ENCODE results near the gene DNAJB2. TPM values are rescaled to one million over a fixed set of nuclear protein-coding genes. Genes with fewer than 3 reads are reported as not detected.
"Not testable (repeated sequence)": the region's sequence is repeated elsewhere in the genome, so short reads cannot be mapped to it uniquely, and the experiment has no call there.

The DNAJB2 gene
- total RNA-seq, 1 donor from 2014 or later, result 92.8 TPM

- DNase-seq (ENCODE audit: extremely low spot score in 2 of 2), result no peak
- Histone ChIP-seq H3K4me1 (no peaks in the 10 kb centered on the region), H3K4me3 (no peak overlapping the region), H3K27me3 (no peaks in the 10 kb centered on the region), H3K9me3 (no peaks in the 10 kb centered on the region), H3K27ac (no peak overlapping the region), H3K36me3 (no peaks in the 10 kb centered on the region)
- intact Hi-C loops (cut with DNase I), result no loop called here
- TF ChIP-seq POLR2AphosphoS5 (IDR thresholded peaks at IDR 0.05; ENCODE audit: insufficient read depth in 1 of 2, low read depth in 1 of 2) (no peak), POLR2A (IDR thresholded peaks at IDR 0.05) (no peak), CTCF (IDR thresholded peaks at IDR 0.05) (no peak)
Observed at GRCh38 chr2:219306047-219306446, 26.9 kb downstream of the DNAJB2 start.

- H3K4me1 ChIP-seq, result no peaks in the 10 kb centered on the region
- TF ChIP-seq POLR2A (IDR thresholded peaks at IDR 0.05) (no peak), POLR2AphosphoS5 (IDR thresholded peaks at IDR 0.05; ENCODE audit: insufficient read depth in 1 of 2, low read depth in 1 of 2) (peak in 1 of 2 donors; percentile 19), CTCF (IDR thresholded peaks at IDR 0.05) (no peak)
- no peaks in the 10 kb centered on the region for H3K27me3 ChIP-seq
- no peak overlapping the region for H3K27ac ChIP-seq
- no peak for DNase-seq (ENCODE audit: extremely low spot score in 2 of 2)
- no peak overlapping the region for H3K4me3 ChIP-seq
- no peaks in the 10 kb centered on the region for H3K9me3 ChIP-seq
- intact Hi-C loops (cut with DNase I), result no loop called here
- H3K36me3 ChIP-seq, result no peaks in the 10 kb centered on the region
Observed at GRCh38 chr2:219308142-219309101, 29.3 kb downstream of the DNAJB2 start.

GRCh38 chr2:219309278-219309677 is 30.1 kb downstream of the DNAJB2 start, which contains the start of gene PTPRN:
Gene PTPRN, minus strand, starts transcription at chr2:219309401. Its CDS starts 69 bp downstream, at chr2:219309332.
- H3K27me3 ChIP-seq, result no peaks in the 10 kb centered on the region

GRCh38 chr2:219312683-219313263 is 33.6 kb downstream of the DNAJB2 start:
- H3K36me3 ChIP-seq; intact Hi-C loops (cut with DNase I); DNase-seq (ENCODE audit: extremely low spot score in 2 of 2); H3K9me3 ChIP-seq; H3K4me3 ChIP-seq; H3K27ac ChIP-seq; H3K4me1 ChIP-seq; H3K27me3 ChIP-seq: not testable (repeated sequence)

More at GRCh38 chr2:219309278-219309677, 30.1 kb downstream of the DNAJB2 start, which contains the start of gene PTPRN:
- no peaks in the 10 kb centered on the region for H3K4me1 ChIP-seq
- TF ChIP-seq POLR2A (IDR thresholded peaks at IDR 0.05) (no peak), POLR2AphosphoS5 (IDR thresholded peaks at IDR 0.05; ENCODE audit: insufficient read depth in 1 of 2, low read depth in 1 of 2) (no peak), CTCF (IDR thresholded peaks at IDR 0.05) (no peak)
- H3K27ac ChIP-seq, result no peak within 1 kb of the TSS
- no peaks in the 10 kb centered on the region for H3K9me3 ChIP-seq
- no peak for DNase-seq (ENCODE audit: extremely low spot score in 2 of 2)
- H3K36me3 ChIP-seq, result no peaks in the 10 kb centered on the region
- H3K4me3 ChIP-seq, result no peak within 1 kb of the TSS
- intact Hi-C loops (cut with DNase I), result no loop called here

GRCh38 chr2:219314804-219315468 is 35.8 kb downstream of the DNAJB2 start:
- H3K36me3 ChIP-seq, result no peaks in the 10 kb centered on the region
- intact Hi-C loops (cut with DNase I), result no loop called here
- no peaks in the 10 kb centered on the region for H3K9me3 ChIP-seq
- no peaks in the 10 kb centered on the region for H3K27me3 ChIP-seq
- no peak for TF ChIP-seq CTCF (IDR thresholded peaks at IDR 0.05)
- no peak for TF ChIP-seq POLR2AphosphoS5 (IDR thresholded peaks at IDR 0.05; ENCODE audit: insufficient read depth in 1 of 2, low read depth in 1 of 2)
- TF ChIP-seq POLR2A (IDR thresholded peaks at IDR 0.05), result no peak
- no peaks in the 10 kb centered on the region for H3K4me1 ChIP-seq
- no peak overlapping the region for H3K27ac ChIP-seq
- peak in 1 of 2 donors; percentile 52 for DNase-seq (ENCODE audit: extremely low spot score in 2 of 2)
- no peak overlapping the region for H3K4me3 ChIP-seq

Data from vagina (tissue), 2 donors.